Ovary (tissue), 3 donors: ENCODE measurements around the gene L1CAM.

Experiments
- EP300 ChIP-seq: sonication (generic); formaldehyde crosslinking; IDR thresholded peaks from one replicate; pipeline ENCODE4 v1.6.1; 2017; ENCODE audit warnings: antibody characterized with exemption
- POLR2A ChIP-seq: fragments of 450-650 bp; IDR thresholded peaks from one replicate; pipeline ENCODE4 v1.6.1; 2017; ENCODE audit warnings: antibody characterized with exemption, mild to moderate bottlenecking, moderate library complexity
- TF ChIP-seq, protein P1 (sequence below), 3 donors: fragments of 450-650 bp in 2 of 3; fragments of 200-600 bp in 1 of 3; IDR thresholded peaks; one replicate each; pipeline versions ENCODE4 v1.5.1 to v1.8.0; 2016 to 2022; ENCODE audit warnings: antibody characterized with exemption in 3 of 3, mild to moderate bottlenecking in 1 of 3
- donor health status: DM: no; HTN: no; CAD: no.

DNA sequence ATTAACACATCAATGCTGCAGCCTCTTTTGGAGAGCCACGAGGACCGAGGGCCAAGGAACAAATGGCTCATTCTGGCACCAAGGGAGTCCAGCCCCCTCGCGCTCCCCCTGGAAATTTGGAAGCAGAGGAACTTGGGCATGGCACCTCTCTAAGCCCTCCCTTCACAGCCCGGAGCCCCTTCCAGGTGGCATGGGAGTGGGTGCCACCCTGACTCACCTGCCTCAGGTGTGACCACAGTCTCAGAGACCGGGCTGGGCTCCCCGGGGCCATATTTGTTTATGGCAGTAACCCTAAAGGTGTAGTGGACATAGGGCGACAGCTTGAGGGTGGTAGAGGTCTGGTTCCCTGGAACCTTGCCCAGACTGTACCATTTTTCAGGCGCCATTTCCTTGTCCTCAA, 18.8 kb downstream of the L1CAM start:
- TF ChIP-seq, protein P1, sequence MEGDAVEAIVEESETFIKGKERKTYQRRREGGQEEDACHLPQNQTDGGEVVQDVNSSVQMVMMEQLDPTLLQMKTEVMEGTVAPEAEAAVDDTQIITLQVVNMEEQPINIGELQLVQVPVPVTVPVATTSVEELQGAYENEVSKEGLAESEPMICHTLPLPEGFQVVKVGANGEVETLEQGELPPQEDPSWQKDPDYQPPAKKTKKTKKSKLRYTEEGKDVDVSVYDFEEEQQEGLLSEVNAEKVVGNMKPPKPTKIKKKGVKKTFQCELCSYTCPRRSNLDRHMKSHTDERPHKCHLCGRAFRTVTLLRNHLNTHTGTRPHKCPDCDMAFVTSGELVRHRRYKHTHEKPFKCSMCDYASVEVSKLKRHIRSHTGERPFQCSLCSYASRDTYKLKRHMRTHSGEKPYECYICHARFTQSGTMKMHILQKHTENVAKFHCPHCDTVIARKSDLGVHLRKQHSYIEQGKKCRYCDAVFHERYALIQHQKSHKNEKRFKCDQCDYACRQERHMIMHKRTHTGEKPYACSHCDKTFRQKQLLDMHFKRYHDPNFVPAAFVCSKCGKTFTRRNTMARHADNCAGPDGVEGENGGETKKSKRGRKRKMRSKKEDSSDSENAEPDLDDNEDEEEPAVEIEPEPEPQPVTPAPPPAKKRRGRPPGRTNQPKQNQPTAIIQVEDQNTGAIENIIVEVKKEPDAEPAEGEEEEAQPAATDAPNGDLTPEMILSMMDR (IDR thresholded peaks at IDR 0.05) = no peak
- no peak for TF ChIP-seq POLR2A
- no peak for TF ChIP-seq EP300
